ENCODE measurements around the gene RNF144A. TPM values are rescaled to one million over a fixed set of nuclear protein-coding genes. Genes with fewer than 3 reads are reported as not detected.

RNF144A gene
- total and polyA plus RNA-seq, 2 donors (not counting 3 experiments of a cell fraction or from before 2014, with no cell fraction given) = 9.7 to 28.8 TPM

GRCh38 chr2:6937157-6937556 lies 19.9 kb downstream of the RNF144A start:
- BruUV-seq (replicated peaks) = no TSS peak
- ChIA-PET POLR2A (no interaction called here), CTCF (interaction anchor here (1.0 to 1.3 kb wide), 2 partner anchors 11 to 107 kb away, joined by 3 read pairs; no protein-coding TSS in a partner anchor)
- no peak for FAIRE-seq
- dilution Hi-C loops (cut with MboI; ENCODE audit: extremely low pct_ligation_motif_present, low sequenced_read_pairs) (no loop called here), intact Hi-C loops (cut with micrococcal nuclease) (no loop called here)
- H3K9ac ChIP-seq (replicated peaks; ENCODE audit: extremely low read depth, insufficient read depth, low read length) = no peak overlapping the region
- no peak for DNase-seq (ENCODE audit: low read depth, low spot score)
- H3K79me2 ChIP-seq (ENCODE audit: control insufficient read depth, insufficient read depth, low read length) = no peaks in the 10 kb centered on the region
- TF ChIP-seq POLR2AphosphoS5 (IDR thresholded peaks at IDR 0.05; ENCODE audit: insufficient read depth, low read depth, low read length) = no peak
- no peak for TF ChIP-seq JUN (IDR thresholded peaks at IDR 0.05; ENCODE audit: borderline replicate concordance, insufficient read depth, insufficient read length, low read depth)
- no peak for TF ChIP-seq MAX (IDR thresholded peaks at IDR 0.05; ENCODE audit: insufficient read depth, insufficient read length)
- TF ChIP-seq EZH2 (IDR thresholded peaks at IDR 0.05; ENCODE audit: borderline replicate concordance, low read depth, low read length, severe bottlenecking) = no peak
- TF ChIP-seq CTCF (IDR thresholded peaks at IDR 0.05; ENCODE audit: extremely low read depth in 1 of 2, insufficient read depth in 1 of 2, low read depth in 1 of 2, low read length in 2 of 2) = no peak
- no peak overlapping the region for H3K4me2 ChIP-seq (ENCODE audit: insufficient read depth, low read length)
- no peaks in the 10 kb centered on the region for H4K20me1 ChIP-seq (replicated peaks; ENCODE audit: control insufficient read depth, extremely low read depth, insufficient read depth, low read length)
- H3K36me3 ChIP-seq (ENCODE audit: control insufficient read depth in 2 of 2, extremely low read depth in 1 of 2, insufficient read depth in 2 of 2, low read length in 2 of 2) = no peaks in the 10 kb centered on the region
- H2AFZ ChIP-seq (ENCODE audit: low read depth, low read length) = no peak overlapping the region
- H3K9me1 ChIP-seq (replicated peaks; ENCODE audit: control insufficient read depth, extremely low read depth, insufficient read depth, low read length) = no peaks in the 10 kb centered on the region
- H3K9me3 ChIP-seq (replicated peaks; ENCODE audit: control insufficient read depth, insufficient read depth, low read length) = no peaks in the 10 kb centered on the region
- no peaks in the 10 kb centered on the region for H3K27me3 ChIP-seq (ENCODE audit: control insufficient read depth in 2 of 2, insufficient read depth in 2 of 2, low read length in 2 of 2)
- no peak overlapping the region for H3K4me3 ChIP-seq (replicated peaks in 1 of 3; ENCODE audit: insufficient read depth in 1 of 3, low read depth in 1 of 3, low read length in 3 of 3)
- no peak overlapping the region for H3K27ac ChIP-seq (ENCODE audit: insufficient read depth, low read depth, low read length)
- H3K4me1 ChIP-seq (ENCODE audit: control insufficient read depth, extremely low read depth, insufficient read depth, low read length) = no peaks in the 10 kb centered on the region

GRCh38 chr2:6937582-6937981 lies 20.4 kb downstream of the RNF144A start:
- H3K79me2 ChIP-seq (ENCODE audit: control insufficient read depth, insufficient read depth, low read length) = no peaks in the 10 kb centered on the region
- no peaks in the 10 kb centered on the region for H3K36me3 ChIP-seq (ENCODE audit: control insufficient read depth in 2 of 2, extremely low read depth in 1 of 2, insufficient read depth in 2 of 2, low read length in 2 of 2)
- TF ChIP-seq POLR2A (IDR thresholded peaks at IDR 0.05; ENCODE audit: low read depth, low read length) (no peak), GATA2 (IDR thresholded peaks at IDR 0.05; ENCODE audit: insufficient read depth, insufficient read length, low read depth, low read length) (no peak), JUN (IDR thresholded peaks at IDR 0.05; ENCODE audit: borderline replicate concordance, insufficient read depth, insufficient read length, low read depth) (no peak), FOS (IDR thresholded peaks at IDR 0.05; ENCODE audit: borderline replicate concordance, insufficient read depth, low read length) (no peak), MYC (IDR thresholded peaks at IDR 0.05; ENCODE audit: low read depth, low read length) (no peak), POLR2AphosphoS5 (IDR thresholded peaks at IDR 0.05; ENCODE audit: insufficient read depth, low read depth, low read length) (no peak), EZH2 (IDR thresholded peaks at IDR 0.05; ENCODE audit: borderline replicate concordance, low read depth, low read length, severe bottlenecking) (no peak), MAX (IDR thresholded peaks at IDR 0.05; ENCODE audit: insufficient read depth, insufficient read length) (no peak), CTCF (IDR thresholded peaks at IDR 0.05; ENCODE audit: extremely low read depth in 1 of 2, insufficient read depth in 1 of 2, low read depth in 1 of 2, low read length in 2 of 2) (no peak)
- no peak overlapping the region for H2AFZ ChIP-seq (ENCODE audit: low read depth, low read length)
- no TSS peak for BruUV-seq (replicated peaks)
- no peaks in the 10 kb centered on the region for H3K4me1 ChIP-seq (ENCODE audit: control insufficient read depth, extremely low read depth, insufficient read depth, low read length)
- DNase-seq (ENCODE audit: low read depth, low spot score) = no peak
- H3K9me1 ChIP-seq (replicated peaks; ENCODE audit: control insufficient read depth, extremely low read depth, insufficient read depth, low read length) = no peaks in the 10 kb centered on the region
- no peak overlapping the region for H3K4me2 ChIP-seq (ENCODE audit: insufficient read depth, low read length)
- CTCF ChIA-PET = interaction anchor here (1.0 to 1.3 kb wide), 2 partner anchors 10 to 107 kb away, joined by 3 read pairs; no protein-coding TSS in a partner anchor
- POLR2A ChIA-PET = no interaction called here
- no peak for FAIRE-seq
- no peaks in the 10 kb centered on the region for H3K9me3 ChIP-seq (replicated peaks; ENCODE audit: control insufficient read depth, insufficient read depth, low read length)
- dilution Hi-C loops (cut with MboI; ENCODE audit: extremely low pct_ligation_motif_present, low sequenced_read_pairs) = no loop called here
- H3K4me3 ChIP-seq (replicated peaks in 1 of 3; ENCODE audit: insufficient read depth in 1 of 3, low read depth in 1 of 3, low read length in 3 of 3) = no peak overlapping the region
- H3K27me3 ChIP-seq (ENCODE audit: control insufficient read depth in 2 of 2, insufficient read depth in 2 of 2, low read length in 2 of 2) = no peaks in the 10 kb centered on the region
- H3K27ac ChIP-seq (ENCODE audit: insufficient read depth, low read depth, low read length) = no peak overlapping the region
- intact Hi-C loops (cut with micrococcal nuclease) = no loop called here
- H3K9ac ChIP-seq (replicated peaks; ENCODE audit: extremely low read depth, insufficient read depth, low read length) = no peak overlapping the region
- H4K20me1 ChIP-seq (replicated peaks; ENCODE audit: control insufficient read depth, extremely low read depth, insufficient read depth, low read length) = no peaks in the 10 kb centered on the region

All from endothelial cell of umbilical vein (primary cell).